GM19397 (cell line): Measurements from ENCODE around the gene KIR3DL3.
"Not testable (repeated sequence)": the region's sequence is repeated elsewhere in the genome, so short reads cannot be mapped to it uniquely, and the experiment has no call there.

ENCODE experiments used
- ATAC-seq: cut with Tn5 transposase; IDR thresholded peaks from one replicate; pipeline ENCODE4 v1.9.1; 2021; ENCODE audit warnings: mild to moderate bottlenecking, moderate library complexity; ENCODE audit not compliant: unreplicated experiment

Gene KIR3DL3

GRCh38 chr19:54775830-54776229, 51.6 kb downstream of the KIR3DL3 start:
- ATAC-seq: not testable (repeated sequence)

- ATAC-seq: not testable (repeated sequence)
Observed at GRCh38 chr19:54777851-54778250, 53.6 kb downstream of the KIR3DL3 start.

- ATAC-seq: not testable (repeated sequence)
Observed at GRCh38 chr19:54778896-54779295, 54.7 kb downstream of the KIR3DL3 start.

- not testable (repeated sequence) for ATAC-seq
Observed at GRCh38 chr19:54782916-54783315, 58.7 kb downstream of the KIR3DL3 start.
